Islet precursor cell (in vitro differentiated cells): Measurements from ENCODE around the gene DEFB113.

Experiments
- DNase-seq: peaks from one replicate; pipeline ENCODE4 v3.0.0-alpha.2; 2018

The DEFB113 gene

DNA sequence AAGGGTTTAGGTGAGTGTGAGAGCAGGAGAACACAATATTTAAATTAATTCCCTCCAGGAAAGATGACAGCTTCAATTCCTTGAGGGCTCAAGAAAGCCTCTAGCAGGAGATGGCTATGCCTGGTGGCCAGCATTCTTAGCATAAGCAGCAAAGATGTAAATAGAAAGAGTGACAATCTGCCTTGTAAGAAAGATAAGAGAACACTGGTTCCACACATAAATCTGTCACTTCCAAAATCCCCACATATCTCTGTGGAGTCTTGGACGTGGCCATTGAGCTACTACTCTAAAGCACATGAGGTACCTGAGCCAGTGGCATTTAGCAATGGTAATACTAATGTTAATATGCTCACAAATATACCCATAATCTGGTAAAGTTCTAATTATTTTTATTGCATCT lies 34.7 kb downstream of the DEFB113 start:
- no peak for DNase-seq

DNA sequence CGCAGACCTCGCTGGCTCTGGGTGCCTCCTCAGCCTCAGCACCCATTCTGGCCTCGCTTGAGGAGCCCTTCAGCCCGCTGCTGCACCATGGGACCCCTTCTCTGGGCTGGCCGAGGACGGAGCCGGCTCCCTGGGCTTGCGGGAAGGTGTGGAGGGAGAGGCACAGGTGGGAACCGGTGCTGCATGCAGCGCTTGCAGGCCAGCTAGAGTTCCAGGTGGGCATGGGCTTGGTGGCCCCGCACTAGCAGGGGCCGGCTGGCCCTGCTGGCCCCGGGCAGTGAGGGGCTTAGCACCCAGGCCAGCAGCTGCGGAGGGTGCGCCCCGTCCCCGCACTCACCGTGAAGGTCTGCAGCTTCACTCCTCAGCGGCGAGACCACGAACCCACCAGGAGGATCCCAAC lies 35.9 kb downstream of the DEFB113 start:
- no peak for DNase-seq

DNA sequence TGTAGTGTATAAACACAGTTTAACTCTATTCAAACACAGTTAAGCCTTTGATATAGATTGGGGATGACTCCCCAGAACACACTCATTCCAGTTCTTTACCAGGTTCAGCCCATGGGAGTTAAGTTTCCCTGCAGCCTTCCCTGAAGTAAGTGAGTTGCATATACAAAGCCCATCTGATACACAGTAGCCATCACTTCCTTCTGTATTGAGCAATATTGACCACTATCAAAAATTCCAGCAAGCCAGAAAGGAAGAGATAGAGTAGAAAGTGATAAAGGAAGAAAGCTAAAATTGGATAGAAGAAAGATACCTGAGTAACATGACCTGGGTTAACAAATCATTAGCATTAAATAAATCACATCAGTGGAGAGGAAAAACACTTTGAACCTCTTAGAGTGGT lies 40.1 kb downstream of the DEFB113 start:
- DNase-seq = no peak

DNA sequence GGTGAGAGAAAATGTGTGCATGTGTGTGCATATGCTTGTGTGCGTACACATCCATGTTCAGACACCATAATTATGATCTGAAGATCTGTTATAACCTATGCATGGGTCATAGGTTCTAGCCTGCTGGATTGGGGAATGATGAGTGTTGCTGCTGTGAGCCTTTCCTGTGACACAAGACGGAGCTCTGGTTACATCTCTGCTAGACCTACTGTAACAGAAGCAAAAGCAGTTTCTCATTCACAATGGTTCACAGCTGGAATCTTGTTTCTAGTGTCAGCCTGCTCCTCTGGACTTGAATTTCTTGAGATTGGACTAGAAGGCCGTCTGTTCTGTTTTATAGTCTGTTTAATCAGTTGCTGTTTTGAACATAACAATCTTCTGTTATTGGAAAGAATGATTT lies 45.6 kb downstream of the DEFB113 start:
- no peak for DNase-seq

DNA sequence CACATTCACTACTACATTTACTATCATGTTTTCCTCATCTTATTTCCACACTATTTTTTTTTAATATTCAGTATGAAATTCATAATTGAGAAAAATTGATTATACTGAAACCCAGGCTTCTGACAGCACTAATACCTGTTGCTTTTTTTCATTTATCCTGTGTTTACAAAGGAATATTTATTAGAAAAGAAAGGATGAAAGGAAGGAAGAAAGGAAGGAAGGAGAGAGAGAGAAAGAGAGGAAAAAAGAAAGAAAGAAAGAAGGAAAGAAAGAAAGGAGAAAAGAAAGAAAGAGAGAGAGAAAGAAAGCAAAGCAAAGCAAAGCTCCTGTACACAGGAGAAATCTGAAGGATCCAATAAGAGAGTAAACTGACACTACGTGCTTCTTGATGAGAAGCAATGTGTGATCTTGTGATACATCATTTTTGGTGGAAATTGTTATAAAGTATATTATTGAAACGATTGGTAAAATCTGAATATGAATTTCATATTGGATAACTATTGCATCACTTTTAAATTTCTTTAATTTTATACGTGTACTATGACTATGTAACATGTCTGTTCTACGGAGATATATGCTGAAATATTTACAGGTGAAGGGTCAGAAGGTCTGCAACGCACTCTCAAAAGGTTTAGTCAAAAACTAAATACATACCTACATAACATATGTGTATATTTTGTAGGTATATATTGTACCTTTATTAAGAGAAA lies 49.3 kb downstream of the DEFB113 start:
- no peak for DNase-seq

DNA sequence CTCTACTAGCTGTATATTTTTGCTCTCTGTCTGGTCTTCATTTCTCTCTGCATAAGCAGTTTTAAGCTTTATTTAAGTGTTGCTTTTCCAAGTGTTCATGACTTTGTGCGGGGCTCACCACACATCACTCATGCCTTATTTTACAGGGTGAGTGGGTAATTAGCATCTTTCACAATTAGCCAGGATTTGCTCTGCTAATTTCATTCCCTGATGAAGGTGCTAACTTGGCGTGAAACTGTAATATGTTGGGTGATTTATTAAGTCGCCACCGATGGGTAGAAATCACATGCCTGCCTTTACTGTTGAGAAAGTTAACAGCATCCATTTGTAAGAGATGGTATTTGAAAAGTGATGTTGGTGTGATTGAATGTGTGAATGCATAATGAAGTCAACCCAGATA lies 50.2 kb downstream of the DEFB113 start:
- DNase-seq = no peak

DNA sequence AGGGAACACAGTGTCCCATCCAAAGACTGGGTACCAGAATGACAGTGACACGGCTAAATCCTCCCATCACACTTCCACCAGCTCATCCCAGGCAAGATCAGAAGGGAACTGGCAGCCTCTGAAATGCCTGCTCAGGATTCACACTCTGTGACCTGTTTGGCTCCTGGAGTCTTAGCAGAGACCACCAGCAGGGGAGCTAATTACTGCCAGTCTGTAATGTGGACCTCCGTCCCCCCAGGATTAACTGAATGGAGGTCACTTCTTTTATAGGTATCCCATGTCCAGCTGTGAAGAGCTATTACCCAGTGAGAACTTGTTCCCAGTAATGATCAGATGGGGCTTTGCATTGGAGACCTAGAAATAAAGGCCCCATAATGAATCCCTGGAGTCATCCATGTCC lies 50.6 kb downstream of the DEFB113 start:
- DNase-seq = no peak
